OCI-LY1 (cell line): ENCODE data around the gene KCNH2.

Experiments
- H2AFZ ChIP-seq: fragments of 200-600 bp; sonication (generic), shearing (Covaris generic); 2 replicates; pipeline ENCODE4 v1.6.0; 2014; ENCODE audit warnings: antibody characterized with exemption, mild to moderate bottlenecking, low read length
- H3F3A ChIP-seq: fragments of 200-600 bp; sonication (generic), shearing (Covaris generic); 2 replicates; pipeline ENCODE4 v1.6.0; 2014; ENCODE audit warnings: mild to moderate bottlenecking, antibody characterized with exemption, low read length, moderate library complexity; ENCODE audit not compliant: insufficient read depth
- H3K27ac ChIP-seq: fragments of 200-600 bp; sonication (generic); 2 replicates; pipeline ENCODE4 v1.5.1; 2014; ENCODE audit warnings: low read length, mixed run types, mild to moderate bottlenecking, low read depth; ENCODE audit not compliant: poor library complexity, severe bottlenecking
- H3K27me3 ChIP-seq: fragments of 200-600 bp; sonication (generic); 2 replicates; pipeline ENCODE4 v1.6.0; 2014; ENCODE audit warnings: antibody characterized with exemption, mild to moderate bottlenecking, low read length, moderate library complexity; ENCODE audit not compliant: insufficient read depth
- H3K36me3 ChIP-seq: fragments of 200-600 bp; sonication (generic); 2 replicates; pipeline ENCODE4 v1.6.1; 2014; ENCODE audit warnings: mild to moderate bottlenecking, antibody characterized with exemption, low read length, moderate library complexity, mixed read lengths; ENCODE audit not compliant: insufficient read depth
- H3K4me1 ChIP-seq: fragments of 200-600 bp; sonication (generic); 2 replicates; pipeline ENCODE4 v1.5.1; 2014; ENCODE audit warnings: mild to moderate bottlenecking, low read length, moderate library complexity; ENCODE audit not compliant: insufficient read depth, severe bottlenecking
- H3K4me2 ChIP-seq: fragments of 200-600 bp; sonication (generic), shearing (Covaris generic); 2 replicates; pipeline ENCODE4 v1.6.1; 2014; ENCODE audit warnings: low read length
- H3K4me3 ChIP-seq: fragments of 200-600 bp; sonication (generic); 2 replicates; pipeline ENCODE4 v1.5.1; 2014; ENCODE audit warnings: low read length, low read depth, mild to moderate bottlenecking, mixed read lengths; ENCODE audit not compliant: poor library complexity, severe bottlenecking
- H3K79me2 ChIP-seq: fragments of 200-600 bp; shearing (Covaris generic); 2 replicates; pipeline ENCODE4 v1.6.1; 2016; ENCODE audit warnings: mixed run types, low read length, mixed read lengths; ENCODE audit not compliant: insufficient read depth
- H3K9ac ChIP-seq: fragments of 200-600 bp; sonication (generic), shearing (Covaris generic); 2 replicates; pipeline ENCODE4 v1.6.1; 2014; ENCODE audit warnings: mild to moderate bottlenecking, low read length, mixed read lengths
- H3K9me2 ChIP-seq: fragments of 200-600 bp; sonication (generic), shearing (Covaris generic); 2 replicates; pipeline ENCODE4 v1.6.1; 2014; ENCODE audit warnings: low read depth, mild to moderate bottlenecking, low read length, mixed read lengths
- H3K9me3 ChIP-seq: fragments of 200-600 bp; shearing (Covaris generic); 2 replicates; pipeline ENCODE4 v1.6.1; 2014; ENCODE audit warnings: low read length, mixed read lengths
- H4K20me1 ChIP-seq: fragments of 200-600 bp; sonication (generic), shearing (Covaris generic); 2 replicates; pipeline ENCODE4 v1.6.0; 2016; ENCODE audit warnings: mild to moderate bottlenecking, low read length; ENCODE audit not compliant: insufficient read depth
- EZH2 ChIP-seq: fragments of 200-600 bp; sonication (generic), shearing (Covaris generic); IDR thresholded peaks from 2 replicates; pipeline ENCODE4 v1.8.0; 2017; ENCODE audit warnings: borderline replicate concordance, mixed run types, mild to moderate bottlenecking, antibody characterized with exemption, low read length, moderate library complexity, mixed read lengths
- TF ChIP-seq, protein P1 (sequence below): fragments of 200-600 bp; sonication (generic), shearing (Covaris generic); IDR thresholded peaks from 2 replicates; pipeline ENCODE4 v1.5.1; 2017; ENCODE audit warnings: mild to moderate bottlenecking, antibody characterized with exemption, low read length, moderate library complexity, mixed read lengths

The KCNH2 gene

DNA sequence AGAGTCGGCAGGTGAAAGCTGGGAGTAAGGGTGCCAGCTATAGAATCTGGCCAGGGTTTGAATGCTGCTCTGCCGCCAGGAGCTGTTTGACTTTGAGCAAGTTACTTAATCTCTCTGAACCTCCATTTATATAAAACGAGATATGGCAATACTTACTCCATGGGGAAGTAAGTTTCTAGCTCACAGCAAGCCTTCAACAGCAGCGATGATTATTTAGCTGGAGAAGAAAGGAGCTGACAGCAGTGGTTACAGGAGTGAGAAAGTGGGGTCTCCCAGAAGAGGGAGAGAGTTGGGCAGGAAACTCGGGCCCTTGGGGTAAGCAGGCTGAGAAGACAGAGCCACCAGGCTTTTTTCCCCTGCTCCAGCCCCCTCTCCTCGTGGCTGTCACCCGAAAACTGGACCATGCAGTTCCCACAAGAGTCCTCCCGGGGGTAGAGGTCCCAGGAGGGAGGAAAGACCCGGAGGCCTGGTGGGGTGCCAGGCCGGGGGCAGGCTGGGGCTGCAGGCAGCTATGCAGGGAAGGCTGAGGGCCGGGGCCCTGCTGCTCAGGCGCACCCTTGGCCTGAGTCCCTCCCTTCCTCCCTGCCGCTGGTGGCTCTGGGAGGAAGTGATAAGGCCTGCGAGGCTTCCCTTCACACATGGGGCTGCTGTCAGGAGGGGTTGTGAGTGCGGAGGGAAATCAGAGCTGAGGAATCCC, 16.2 kb upstream of the KCNH2 start:
- no peaks in the 10 kb centered on the region for H3F3A ChIP-seq
- peaks cover 4% of the 10 kb centered on the region; the same call in 1 of the 2 replicates for H3K9me3 ChIP-seq
- TF ChIP-seq, protein P1, sequence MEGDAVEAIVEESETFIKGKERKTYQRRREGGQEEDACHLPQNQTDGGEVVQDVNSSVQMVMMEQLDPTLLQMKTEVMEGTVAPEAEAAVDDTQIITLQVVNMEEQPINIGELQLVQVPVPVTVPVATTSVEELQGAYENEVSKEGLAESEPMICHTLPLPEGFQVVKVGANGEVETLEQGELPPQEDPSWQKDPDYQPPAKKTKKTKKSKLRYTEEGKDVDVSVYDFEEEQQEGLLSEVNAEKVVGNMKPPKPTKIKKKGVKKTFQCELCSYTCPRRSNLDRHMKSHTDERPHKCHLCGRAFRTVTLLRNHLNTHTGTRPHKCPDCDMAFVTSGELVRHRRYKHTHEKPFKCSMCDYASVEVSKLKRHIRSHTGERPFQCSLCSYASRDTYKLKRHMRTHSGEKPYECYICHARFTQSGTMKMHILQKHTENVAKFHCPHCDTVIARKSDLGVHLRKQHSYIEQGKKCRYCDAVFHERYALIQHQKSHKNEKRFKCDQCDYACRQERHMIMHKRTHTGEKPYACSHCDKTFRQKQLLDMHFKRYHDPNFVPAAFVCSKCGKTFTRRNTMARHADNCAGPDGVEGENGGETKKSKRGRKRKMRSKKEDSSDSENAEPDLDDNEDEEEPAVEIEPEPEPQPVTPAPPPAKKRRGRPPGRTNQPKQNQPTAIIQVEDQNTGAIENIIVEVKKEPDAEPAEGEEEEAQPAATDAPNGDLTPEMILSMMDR: no peak
- TF ChIP-seq EZH2: no peak
- no peaks in the 10 kb centered on the region for H3K79me2 ChIP-seq
- no peak overlapping the region for H3K4me2 ChIP-seq
- peaks cover 5% of the 10 kb centered on the region for H3K4me1 ChIP-seq
- H3K9ac ChIP-seq: no peak overlapping the region
- H3K27me3 ChIP-seq: peaks cover 21% of the 10 kb centered on the region; the same call in 1 of the 2 replicates
- H4K20me1 ChIP-seq: no peaks in the 10 kb centered on the region
- H3K36me3 ChIP-seq: no peaks in the 10 kb centered on the region; the same call in 1 of the 2 replicates
- H3K9me2 ChIP-seq: no peaks in the 10 kb centered on the region
- H3K27ac ChIP-seq: no peak overlapping the region
- no peak overlapping the region for H2AFZ ChIP-seq
- no peak overlapping the region for H3K4me3 ChIP-seq

GRCh38 chr7:150993511-150993910, 15.4 kb upstream of the KCNH2 start:
- H3K36me3 ChIP-seq: no peaks in the 10 kb centered on the region; the same call in 1 of the 2 replicates
- H3K27me3 ChIP-seq: peaks cover 21% of the 10 kb centered on the region; the same call in 1 of the 2 replicates
- H3K9me2 ChIP-seq: no peaks in the 10 kb centered on the region
- no peaks in the 10 kb centered on the region for H3F3A ChIP-seq
- H2AFZ ChIP-seq: no peak overlapping the region
- H3K9me3 ChIP-seq: peaks cover 4% of the 10 kb centered on the region; the same call in 1 of the 2 replicates
- no peak overlapping the region for H3K4me2 ChIP-seq
- TF ChIP-seq, protein P1: no peak
- no peak overlapping the region for H3K9ac ChIP-seq
- no peaks in the 10 kb centered on the region for H3K79me2 ChIP-seq
- H3K4me1 ChIP-seq: peaks cover 5% of the 10 kb centered on the region
- H4K20me1 ChIP-seq: no peaks in the 10 kb centered on the region
- H3K27ac ChIP-seq: no peak overlapping the region
- H3K4me3 ChIP-seq: no peak overlapping the region

DNA sequence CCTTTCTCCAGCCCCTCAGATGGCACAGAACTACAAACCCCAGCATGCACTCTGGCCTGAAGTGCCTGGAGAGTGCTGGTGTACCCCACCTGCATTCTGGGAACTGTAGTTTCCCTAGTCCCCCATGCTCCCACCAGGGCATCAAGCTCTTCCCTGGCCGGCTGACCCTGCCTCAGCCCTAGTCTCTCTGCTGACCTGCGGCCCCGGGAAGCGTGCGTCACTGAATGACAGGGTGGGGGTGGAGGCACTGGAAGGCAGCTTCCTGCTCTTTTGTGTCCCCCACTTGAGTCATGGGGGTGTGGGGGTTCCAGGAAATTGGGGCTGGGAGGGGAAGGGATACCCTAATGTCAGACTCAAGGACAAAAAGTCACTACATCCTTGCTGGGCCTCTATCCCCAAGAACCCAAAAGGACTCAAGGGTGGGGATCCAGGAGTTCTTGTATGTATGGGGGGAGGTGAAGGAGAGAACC, 14.7 kb upstream of the KCNH2 start:
- no peaks in the 10 kb centered on the region for H4K20me1 ChIP-seq
- H3K4me2 ChIP-seq: no peak overlapping the region
- no peak overlapping the region for H2AFZ ChIP-seq

More for the DNA sequence above, 14.7 kb upstream of the KCNH2 start:
- no peaks in the 10 kb centered on the region; the same call in 1 of the 2 replicates for H3K36me3 ChIP-seq
- peaks cover 4% of the 10 kb centered on the region; the same call in 1 of the 2 replicates for H3K9me3 ChIP-seq
- no peak overlapping the region for H3K4me3 ChIP-seq
- peaks cover 21% of the 10 kb centered on the region; the same call in 1 of the 2 replicates for H3K27me3 ChIP-seq
- no peak for TF ChIP-seq EZH2
- TF ChIP-seq, protein P1: no peak
- H3K27ac ChIP-seq: no peak overlapping the region
- no peaks in the 10 kb centered on the region for H3F3A ChIP-seq
- peaks cover 5% of the 10 kb centered on the region for H3K4me1 ChIP-seq
- H3K79me2 ChIP-seq: no peaks in the 10 kb centered on the region
- no peaks in the 10 kb centered on the region for H3K9me2 ChIP-seq
- no peak overlapping the region for H3K9ac ChIP-seq
